ENCODE measurements around the gene SLC24A4.

SLC24A4 gene

GRCh38 chr14:92435154-92435553 lies 112.2 kb downstream of the SLC24A4 start:
- Mint-ChIP-seq H3K4me3 (no peak overlapping the region), H3K36me3 (ENCODE audit: low read depth) (no peaks in the 10 kb centered on the region), H3K4me1 (ENCODE audit: low read depth) (peaks cover 2% of the 10 kb centered on the region), H3K9me3 (no peaks in the 10 kb centered on the region), H3K27ac (no peak overlapping the region), H3K27me3 (ENCODE audit: low read depth) (peaks cover 9% of the 10 kb centered on the region)
- no peak for DNase-seq (ENCODE audit: low spot score)

DNA sequence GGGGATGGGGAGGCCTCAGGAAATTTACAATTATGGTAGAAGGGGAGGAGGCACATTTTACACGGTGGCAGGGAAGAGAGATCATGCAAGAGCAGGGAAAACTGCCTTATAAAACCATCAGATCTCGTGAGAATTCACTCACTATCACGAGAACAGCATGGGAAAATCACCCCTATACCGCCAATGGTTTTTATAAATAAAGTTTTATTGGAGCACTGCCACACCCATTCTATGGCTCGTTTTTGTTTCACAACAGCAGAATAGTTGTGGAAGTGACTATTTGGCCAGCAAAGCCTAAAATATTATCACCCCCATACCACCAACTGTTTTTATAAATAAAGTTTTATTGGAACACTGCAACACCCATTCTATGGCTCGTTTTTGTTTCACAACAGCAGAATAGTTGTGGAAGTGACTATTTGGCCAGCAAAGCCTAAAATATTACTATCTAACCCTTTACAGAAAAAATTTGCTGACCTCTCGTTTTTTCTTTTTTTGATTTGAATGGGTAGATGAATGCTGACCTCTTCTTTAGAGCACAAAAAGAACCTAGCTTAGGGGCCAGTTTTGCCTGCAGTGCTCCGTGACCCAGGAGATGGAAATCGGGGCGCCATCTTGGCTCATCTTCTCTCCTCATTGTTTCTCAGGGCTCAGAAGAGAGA lies 113.3 kb downstream of the SLC24A4 start:
- H3K9me3 Mint-ChIP-seq, result no peaks in the 10 kb centered on the region
- H3K27ac Mint-ChIP-seq, result no peak overlapping the region
- peaks cover 9% of the 10 kb centered on the region for H3K27me3 Mint-ChIP-seq (ENCODE audit: low read depth)
- no peak for DNase-seq (ENCODE audit: low spot score)
- H3K4me3 Mint-ChIP-seq, result no peak overlapping the region
- H3K4me1 Mint-ChIP-seq (ENCODE audit: low read depth), result peaks cover 2% of the 10 kb centered on the region
- H3K36me3 Mint-ChIP-seq (ENCODE audit: low read depth), result no peaks in the 10 kb centered on the region

- Mint-ChIP-seq H3K27me3 (ENCODE audit: low read depth) (peaks cover 9% of the 10 kb centered on the region), H3K36me3 (ENCODE audit: low read depth) (no peaks in the 10 kb centered on the region), H3K4me1 (ENCODE audit: low read depth) (peaks cover 4% of the 10 kb centered on the region), H3K9me3 (no peaks in the 10 kb centered on the region), H3K4me3 (no peak overlapping the region), H3K27ac (no peak overlapping the region)
- DNase-seq (ENCODE audit: low spot score), result no peak
Observed at GRCh38 chr14:92437309-92437708, 114.3 kb downstream of the SLC24A4 start.

DNA sequence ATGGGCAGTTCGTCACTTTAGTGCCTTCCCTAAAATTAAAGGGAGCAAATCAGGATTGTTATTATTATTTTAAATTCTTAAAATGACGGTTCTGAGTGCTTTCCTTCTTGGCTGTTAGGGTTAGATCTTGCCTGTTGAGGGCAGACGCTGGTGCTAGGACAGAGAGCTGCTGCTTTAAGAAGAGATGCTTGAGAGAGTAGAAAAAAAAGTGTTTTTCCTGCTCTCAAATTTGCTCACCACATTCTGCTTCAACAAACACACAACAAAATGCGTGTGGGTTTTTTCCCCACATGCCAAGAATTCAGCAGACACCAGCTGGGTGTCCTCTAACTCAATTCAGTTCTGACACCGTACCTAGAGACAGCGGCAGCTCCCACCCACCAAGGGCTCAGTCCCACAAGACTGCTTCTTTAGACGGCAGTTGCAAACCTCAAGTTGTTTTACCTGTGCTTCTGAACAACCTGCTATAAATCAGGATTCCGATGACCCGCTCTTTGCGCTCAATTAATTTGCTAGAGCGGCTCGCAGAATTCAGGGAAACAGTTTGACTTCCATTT lies 114.8 kb downstream of the SLC24A4 start:
- Mint-ChIP-seq H3K27me3 (ENCODE audit: low read depth) (peaks cover 9% of the 10 kb centered on the region), H3K36me3 (ENCODE audit: low read depth) (no peaks in the 10 kb centered on the region), H3K4me1 (ENCODE audit: low read depth) (peaks cover 5% of the 10 kb centered on the region), H3K4me3 (no peak overlapping the region), H3K9me3 (no peaks in the 10 kb centered on the region), H3K27ac (no peak overlapping the region)
- no peak for DNase-seq (ENCODE audit: low spot score)

GRCh38 chr14:92439537-92440344 lies 116.8 kb downstream of the SLC24A4 start:
- DNase-seq (ENCODE audit: low spot score), result no peak
- H3K4me1 Mint-ChIP-seq (ENCODE audit: low read depth), result peaks cover 5% of the 10 kb centered on the region
- H3K9me3 Mint-ChIP-seq, result no peaks in the 10 kb centered on the region
- H3K36me3 Mint-ChIP-seq (ENCODE audit: low read depth), result no peaks in the 10 kb centered on the region
- peaks cover 7% of the 10 kb centered on the region for H3K27me3 Mint-ChIP-seq (ENCODE audit: low read depth)
- no peak overlapping the region for H3K27ac Mint-ChIP-seq
- no peak overlapping the region for H3K4me3 Mint-ChIP-seq

- H3K27me3 Mint-ChIP-seq (ENCODE audit: low read depth), result peaks cover 7% of the 10 kb centered on the region
- no peak overlapping the region for H3K27ac Mint-ChIP-seq
- no peak overlapping the region for H3K4me3 Mint-ChIP-seq
- no peaks in the 10 kb centered on the region for H3K36me3 Mint-ChIP-seq (ENCODE audit: low read depth)
- no peak for DNase-seq (ENCODE audit: low spot score)
- no peaks in the 10 kb centered on the region for H3K9me3 Mint-ChIP-seq
- peaks cover 5% of the 10 kb centered on the region for H3K4me1 Mint-ChIP-seq (ENCODE audit: low read depth)
Observed at GRCh38 chr14:92440345-92441003, 117.5 kb downstream of the SLC24A4 start.

DNA sequence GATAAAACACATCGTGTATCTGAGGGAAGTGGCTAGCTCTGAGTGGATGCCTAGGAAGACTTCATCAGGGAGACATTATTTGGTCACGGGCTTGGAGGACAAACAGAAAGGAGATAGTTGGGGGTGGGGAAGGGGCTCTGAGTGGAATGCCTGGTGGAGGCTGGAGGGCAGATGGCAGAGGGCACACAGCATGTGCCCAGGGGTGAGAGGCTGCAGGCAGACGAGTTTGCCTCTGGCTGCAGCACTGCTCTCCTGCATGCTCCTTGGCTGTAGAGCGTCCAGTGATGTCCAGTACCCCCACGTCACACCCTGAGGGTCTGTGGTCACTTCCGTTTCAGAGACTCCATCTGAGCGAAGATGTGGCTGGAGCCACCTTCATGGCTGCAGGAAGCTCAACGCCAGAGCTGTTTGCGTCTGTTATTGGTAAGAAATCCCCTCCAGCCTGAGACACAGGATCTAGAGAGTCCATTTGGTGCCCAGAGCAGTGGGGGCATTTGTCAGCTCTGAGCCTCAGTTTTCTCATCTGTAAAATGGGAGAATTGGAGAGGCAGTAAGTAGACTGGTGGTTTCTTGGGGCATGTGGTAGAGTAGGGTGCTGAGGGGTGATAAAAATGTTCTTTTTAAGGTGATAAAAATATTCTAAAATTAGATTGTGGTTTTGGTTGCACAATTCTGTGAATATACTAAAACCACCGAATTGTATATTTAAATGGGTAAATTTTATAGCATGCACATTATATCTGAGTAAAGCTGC lies 119.0 kb downstream of the SLC24A4 start:
- peaks cover 5% of the 10 kb centered on the region for H3K4me1 Mint-ChIP-seq (ENCODE audit: low read depth)
- H3K36me3 Mint-ChIP-seq (ENCODE audit: low read depth), result no peaks in the 10 kb centered on the region

GRCh38 chr14:92443167-92443566 lies 120.2 kb downstream of the SLC24A4 start:
- no peaks in the 10 kb centered on the region for H3K36me3 Mint-ChIP-seq (ENCODE audit: low read depth)
- H3K27me3 Mint-ChIP-seq (ENCODE audit: low read depth), result no peaks in the 10 kb centered on the region
- no peak overlapping the region for H3K27ac Mint-ChIP-seq
- no peak for DNase-seq (ENCODE audit: low spot score)
- H3K4me1 Mint-ChIP-seq (ENCODE audit: low read depth), result peaks cover 3% of the 10 kb centered on the region
- H3K9me3 Mint-ChIP-seq, result no peaks in the 10 kb centered on the region
- H3K4me3 Mint-ChIP-seq, result no peak overlapping the region

More for the DNA sequence above, 119.0 kb downstream of the SLC24A4 start:
- Mint-ChIP-seq H3K4me3 (no peak overlapping the region), H3K27me3 (ENCODE audit: low read depth) (peaks cover 3% of the 10 kb centered on the region), H3K27ac (no peak overlapping the region), H3K9me3 (no peaks in the 10 kb centered on the region)
- DNase-seq (ENCODE audit: low spot score), result no peak

GRCh38 chr14:92443741-92444140 lies 120.8 kb downstream of the SLC24A4 start:
- Mint-ChIP-seq H3K27ac (no peak overlapping the region), H3K27me3 (ENCODE audit: low read depth) (no peaks in the 10 kb centered on the region)

GRCh38 chr14:92446771-92447170 lies 123.8 kb downstream of the SLC24A4 start:
- no peak overlapping the region for H3K27ac Mint-ChIP-seq
- H3K27me3 Mint-ChIP-seq (ENCODE audit: low read depth), result no peaks in the 10 kb centered on the region
- peaks cover 3% of the 10 kb centered on the region for H3K4me1 Mint-ChIP-seq (ENCODE audit: low read depth)
- no peak for DNase-seq (ENCODE audit: low spot score)
- H3K36me3 Mint-ChIP-seq (ENCODE audit: low read depth), result no peaks in the 10 kb centered on the region
- no peaks in the 10 kb centered on the region for H3K9me3 Mint-ChIP-seq
- H3K4me3 Mint-ChIP-seq, result no peak overlapping the region

More at GRCh38 chr14:92443741-92444140, 120.8 kb downstream of the SLC24A4 start:
- Mint-ChIP-seq H3K9me3 (no peaks in the 10 kb centered on the region), H3K4me3 (no peak overlapping the region), H3K36me3 (ENCODE audit: low read depth) (no peaks in the 10 kb centered on the region), H3K4me1 (ENCODE audit: low read depth) (peaks cover 3% of the 10 kb centered on the region)
- DNase-seq (ENCODE audit: low spot score), result no peak

DNA sequence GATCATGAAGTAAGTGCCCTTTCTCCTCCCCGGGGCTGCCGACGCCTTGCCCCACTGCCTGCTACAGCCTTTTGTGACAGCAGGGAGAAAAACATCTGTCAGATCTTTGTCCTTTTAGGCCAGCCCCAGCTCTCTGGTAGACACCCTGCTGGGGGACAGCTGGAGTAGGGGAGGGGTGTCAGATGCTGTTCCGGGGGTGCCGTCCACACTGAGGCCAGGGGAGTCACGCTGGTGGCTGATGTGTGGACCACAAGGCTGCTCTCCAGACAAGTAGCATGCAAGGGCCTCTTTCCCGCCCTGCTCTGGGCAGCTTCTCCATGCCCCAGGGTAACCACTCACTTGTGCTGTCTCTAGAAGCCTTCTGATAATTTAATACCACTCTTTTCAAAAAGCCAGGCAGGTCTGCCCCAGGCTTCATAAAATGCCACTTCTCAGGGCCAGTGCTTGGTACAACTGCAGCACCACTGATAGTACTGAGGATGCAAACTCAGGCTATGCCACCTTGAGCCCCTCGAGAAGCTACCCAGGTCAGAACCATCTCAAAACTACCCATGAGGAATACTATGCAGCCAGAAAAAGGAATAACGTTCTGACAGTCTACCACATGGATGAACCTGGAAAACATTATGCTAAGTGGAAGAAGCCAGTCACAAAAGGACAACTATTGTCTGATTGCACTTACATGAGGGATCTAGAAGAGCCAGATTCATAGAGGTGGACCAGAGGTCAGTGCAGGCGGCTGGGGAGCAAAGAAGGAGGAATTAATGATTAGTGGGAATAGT lies 124.6 kb downstream of the SLC24A4 start:
- H3K9me3 Mint-ChIP-seq, result no peaks in the 10 kb centered on the region
- no peak for DNase-seq (ENCODE audit: low spot score)
- H3K36me3 Mint-ChIP-seq (ENCODE audit: low read depth), result no peaks in the 10 kb centered on the region
- H3K27me3 Mint-ChIP-seq (ENCODE audit: low read depth), result no peaks in the 10 kb centered on the region
- no peak overlapping the region for H3K4me3 Mint-ChIP-seq
- H3K4me1 Mint-ChIP-seq (ENCODE audit: low read depth), result no peaks in the 10 kb centered on the region
- H3K27ac Mint-ChIP-seq, result no peak overlapping the region

- Mint-ChIP-seq H3K27me3 (ENCODE audit: low read depth) (no peaks in the 10 kb centered on the region), H3K9me3 (no peaks in the 10 kb centered on the region), H3K4me3 (no peak overlapping the region), H3K4me1 (ENCODE audit: low read depth) (no peaks in the 10 kb centered on the region), H3K27ac (no peak overlapping the region), H3K36me3 (ENCODE audit: low read depth) (no peaks in the 10 kb centered on the region)
- no peak for DNase-seq (ENCODE audit: low spot score)
Observed at GRCh38 chr14:92448786-92449185, 125.8 kb downstream of the SLC24A4 start.
